GM18907 (cell line): ENCODE data around the gene ZFP3.
"Not testable (repeated sequence)": the region's sequence is repeated elsewhere in the genome, so short reads cannot be mapped to it uniquely, and the experiment has no call there.

Source experiments
- ATAC-seq: cut with Tn5 transposase; IDR thresholded peaks from one replicate; pipeline ENCODE4 v1.9.1; 2021; ENCODE audit warnings: mild to moderate bottlenecking, moderate library complexity; ENCODE audit not compliant: unreplicated experiment

Gene ZFP3

DNA sequence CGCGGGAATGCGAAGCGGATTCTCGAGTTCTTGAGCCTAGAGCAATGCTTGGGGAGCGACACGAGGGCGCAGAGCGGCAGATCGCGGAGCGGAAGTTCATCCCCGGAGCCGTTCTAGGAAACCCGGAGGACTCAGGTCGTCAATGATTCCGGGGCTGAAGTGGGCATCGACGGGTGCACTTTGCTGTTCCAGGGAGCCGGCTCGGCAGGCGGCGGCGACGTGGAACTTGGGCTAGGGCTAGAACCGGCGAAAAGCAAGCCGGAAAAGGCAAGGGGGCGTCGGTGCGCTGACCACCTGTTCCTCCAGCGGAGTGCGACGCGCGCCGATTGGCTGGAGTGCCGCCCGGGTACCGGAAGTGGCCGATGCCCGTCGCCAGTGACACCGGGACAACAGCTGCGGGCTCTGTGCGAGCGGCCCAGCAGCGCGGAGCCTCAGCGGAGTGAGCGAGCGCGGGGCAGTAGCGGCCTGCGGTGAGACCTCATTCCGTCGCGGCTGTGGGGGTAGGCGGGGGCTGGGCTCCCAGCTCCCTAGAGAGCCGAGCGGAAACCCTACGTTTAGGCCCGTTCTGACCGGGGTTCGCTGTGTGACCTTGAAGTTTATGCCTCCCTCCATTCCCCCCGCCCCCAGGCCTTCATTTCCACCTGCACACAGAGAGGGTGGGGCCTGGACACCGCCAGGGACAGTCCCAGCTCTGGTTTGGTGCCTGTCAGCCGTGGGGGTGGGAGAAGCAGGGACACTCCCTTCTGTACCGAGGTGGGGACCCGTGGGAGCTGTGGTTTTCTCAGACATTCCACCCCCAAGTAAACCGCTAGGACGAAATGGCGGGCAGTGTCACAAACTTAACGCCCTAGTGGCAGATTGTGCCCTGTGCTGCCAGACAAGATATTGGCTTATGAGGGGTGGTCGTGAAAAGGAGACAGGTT, at the start of gene ZFP3:
Gene ZFP3 (plus strand): TSS at position 362 of the 923 bp plus-strand sequence. CDS start 13,038 bp downstream, outside the sequence.
- ATAC-seq = peak; percentile 89

DNA sequence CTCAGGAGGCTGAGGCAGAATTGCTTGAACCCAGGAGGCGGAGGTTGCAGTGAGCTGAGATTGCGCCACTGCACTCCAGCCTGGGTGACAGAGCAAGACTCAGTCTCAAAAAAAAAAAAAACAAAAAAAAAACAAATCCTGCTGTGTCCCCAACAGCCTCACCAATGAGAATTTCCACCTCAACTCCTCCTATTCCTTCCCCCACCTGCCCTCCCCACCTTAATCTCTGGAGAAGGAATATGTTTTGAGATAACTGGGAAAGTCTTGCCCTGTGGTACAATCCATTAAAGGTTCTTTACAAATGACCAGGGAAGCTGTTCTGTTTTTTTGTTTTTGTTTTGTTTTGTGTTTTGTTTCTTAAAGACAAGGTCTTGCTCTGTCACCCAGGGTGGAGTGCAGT, 48.1 kb upstream of the ZFP3 start:
- not testable (repeated sequence) for ATAC-seq

DNA sequence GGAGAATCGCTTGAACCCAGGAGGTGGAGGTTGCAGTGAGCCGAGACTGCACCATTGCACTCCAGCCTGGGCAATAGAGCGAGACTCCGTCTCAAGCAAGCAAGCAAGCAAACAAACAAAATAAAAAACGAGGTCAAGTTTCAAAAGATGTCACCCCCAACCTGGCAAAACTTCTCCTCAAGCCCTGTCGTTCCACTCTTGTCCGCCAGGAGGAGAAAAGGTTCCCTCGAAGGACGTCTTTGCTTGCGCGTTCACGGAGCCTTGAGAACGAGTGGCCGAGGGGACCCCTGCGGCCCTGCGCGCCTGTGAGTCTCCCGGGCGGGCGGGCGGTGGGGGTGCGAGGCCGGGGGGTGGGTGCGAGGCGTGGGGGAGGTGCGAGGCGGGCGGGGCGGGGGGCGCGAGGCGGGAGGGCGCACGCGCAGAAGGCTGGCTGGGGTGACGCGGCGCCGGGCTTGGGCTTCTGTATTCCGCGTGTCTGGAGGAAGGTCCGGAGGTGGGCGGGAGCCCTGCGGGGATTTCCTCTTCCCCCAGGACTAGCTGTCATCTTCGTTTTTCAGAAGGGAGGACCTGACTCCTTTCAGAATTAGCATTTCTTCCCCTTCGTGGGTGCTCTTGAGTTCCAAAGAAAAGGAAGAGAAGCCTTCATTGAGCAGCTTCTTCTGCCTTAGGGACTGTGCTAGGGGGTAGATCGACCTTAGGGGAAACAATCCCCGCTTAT, 46.7 kb upstream of the ZFP3 start:
- ATAC-seq = peak; percentile 70

DNA sequence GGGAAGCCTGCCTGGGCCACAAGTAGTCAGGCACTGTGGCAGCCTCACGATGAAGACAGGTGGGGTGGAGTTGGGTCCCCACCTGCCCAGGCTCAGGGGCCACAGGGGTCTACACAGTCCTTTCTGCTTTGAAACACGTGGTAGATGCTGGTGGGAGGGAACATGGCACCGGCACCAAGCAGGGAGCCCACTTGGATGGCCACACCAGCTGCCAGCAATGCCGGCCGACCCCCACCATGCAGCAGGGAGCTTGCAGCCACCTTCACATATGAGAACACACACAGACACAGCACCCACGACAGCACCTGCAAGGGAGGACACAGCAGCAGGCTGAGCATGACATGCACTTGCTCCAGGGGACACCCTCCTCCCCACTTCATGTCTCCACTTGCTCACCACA, 45.4 kb upstream of the ZFP3 start:
- no peak for ATAC-seq

DNA sequence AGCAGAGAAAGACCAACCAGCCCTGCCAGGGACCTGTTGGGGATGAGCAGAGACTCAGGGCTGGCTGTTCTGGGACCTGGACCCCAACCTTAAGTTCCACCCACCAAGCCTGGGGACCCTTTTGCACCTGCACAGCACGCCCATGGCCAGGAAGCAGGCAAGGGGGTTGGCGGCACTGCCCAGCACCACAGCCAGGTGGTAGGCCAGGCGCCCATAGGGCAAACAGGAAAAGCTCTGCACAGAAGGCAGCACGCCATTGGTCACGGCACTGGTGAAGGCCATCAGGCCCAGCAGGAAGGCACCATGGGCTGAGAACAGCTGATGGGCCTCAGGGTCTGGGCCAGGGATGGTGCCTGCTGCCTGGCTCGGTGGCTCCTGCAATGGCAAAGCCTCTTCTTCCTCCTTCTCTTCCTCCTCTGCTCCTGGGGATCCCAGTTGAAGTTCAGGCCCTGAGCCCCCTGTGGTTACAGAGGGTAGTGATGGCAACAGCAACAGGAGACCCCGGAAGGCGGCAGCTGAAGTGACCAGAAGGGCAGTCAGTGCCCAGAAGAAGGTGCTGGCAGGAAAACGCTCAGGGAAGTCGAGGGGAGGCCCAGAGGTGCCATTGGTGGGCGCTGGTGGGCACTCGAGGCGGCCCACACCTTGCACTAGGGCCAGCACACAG, 44.8 kb upstream of the ZFP3 start:
- ATAC-seq = no peak

DNA sequence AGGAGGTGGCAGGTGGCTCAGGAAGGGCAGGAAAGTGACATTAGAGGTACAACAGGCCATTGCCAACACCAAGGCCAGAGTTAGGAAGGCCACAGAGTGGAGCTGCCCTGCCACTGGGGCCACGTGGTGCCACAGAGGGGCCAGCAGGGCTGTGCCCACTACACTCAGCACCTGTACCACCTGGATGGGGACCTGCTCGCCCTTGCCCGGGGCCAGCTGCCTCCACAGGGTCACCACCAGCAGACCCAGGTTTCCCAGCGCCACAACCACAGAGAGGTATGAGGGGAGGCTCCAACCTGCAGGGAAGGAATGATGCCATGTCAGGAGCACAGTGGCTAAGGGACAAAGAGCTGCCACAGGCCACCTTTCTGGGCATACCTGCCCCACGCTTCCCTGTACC, 44.2 kb upstream of the ZFP3 start:
- ATAC-seq = no peak

DNA sequence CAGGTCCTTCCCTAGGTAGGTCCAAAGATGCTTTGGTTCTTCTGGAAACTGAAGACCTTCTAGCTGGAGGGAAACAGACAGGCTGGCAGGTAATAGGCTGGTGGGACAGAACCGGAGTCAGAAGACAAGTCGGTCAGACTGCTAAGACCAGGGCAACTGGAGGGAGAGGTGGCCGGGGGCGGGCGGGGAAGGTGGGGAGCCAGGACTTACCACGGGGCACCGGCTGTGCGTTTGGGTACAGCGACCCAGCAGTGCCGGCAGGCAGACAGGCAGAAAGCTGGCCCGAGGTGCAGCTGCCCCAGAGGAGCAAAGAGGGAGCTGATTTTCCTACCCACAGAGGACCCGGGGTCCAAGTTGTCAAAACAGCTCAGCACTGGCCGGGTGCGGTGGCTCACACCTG, 43.6 kb upstream of the ZFP3 start:
- ATAC-seq = no peak

DNA sequence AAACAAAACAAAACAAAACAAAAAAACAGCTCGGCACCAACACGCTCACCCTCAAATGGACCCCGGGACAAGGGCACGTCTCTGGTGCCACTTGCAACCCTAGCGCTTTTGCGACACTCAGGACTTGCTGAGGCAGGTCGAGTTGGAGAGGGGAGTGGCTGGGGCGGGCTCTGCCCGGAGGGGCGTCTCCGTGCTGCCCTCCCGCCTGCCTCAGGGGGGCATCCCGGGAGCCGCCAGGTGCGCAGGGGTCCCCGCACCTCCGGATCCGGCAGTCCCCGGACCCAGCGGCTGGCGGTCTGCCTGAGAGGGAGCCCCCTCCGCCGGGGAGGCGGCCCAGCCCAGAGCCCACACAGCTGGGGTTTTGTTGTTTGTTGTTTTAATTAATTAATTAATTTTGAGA, 43.0 kb upstream of the ZFP3 start, which contains the start of gene SLC52A1:
Gene SLC52A1 (minus strand): TSS at position 112 of the 400 bp plus-strand sequence. CDS start 820 bp downstream, outside the sequence.
- no peak for ATAC-seq

DNA sequence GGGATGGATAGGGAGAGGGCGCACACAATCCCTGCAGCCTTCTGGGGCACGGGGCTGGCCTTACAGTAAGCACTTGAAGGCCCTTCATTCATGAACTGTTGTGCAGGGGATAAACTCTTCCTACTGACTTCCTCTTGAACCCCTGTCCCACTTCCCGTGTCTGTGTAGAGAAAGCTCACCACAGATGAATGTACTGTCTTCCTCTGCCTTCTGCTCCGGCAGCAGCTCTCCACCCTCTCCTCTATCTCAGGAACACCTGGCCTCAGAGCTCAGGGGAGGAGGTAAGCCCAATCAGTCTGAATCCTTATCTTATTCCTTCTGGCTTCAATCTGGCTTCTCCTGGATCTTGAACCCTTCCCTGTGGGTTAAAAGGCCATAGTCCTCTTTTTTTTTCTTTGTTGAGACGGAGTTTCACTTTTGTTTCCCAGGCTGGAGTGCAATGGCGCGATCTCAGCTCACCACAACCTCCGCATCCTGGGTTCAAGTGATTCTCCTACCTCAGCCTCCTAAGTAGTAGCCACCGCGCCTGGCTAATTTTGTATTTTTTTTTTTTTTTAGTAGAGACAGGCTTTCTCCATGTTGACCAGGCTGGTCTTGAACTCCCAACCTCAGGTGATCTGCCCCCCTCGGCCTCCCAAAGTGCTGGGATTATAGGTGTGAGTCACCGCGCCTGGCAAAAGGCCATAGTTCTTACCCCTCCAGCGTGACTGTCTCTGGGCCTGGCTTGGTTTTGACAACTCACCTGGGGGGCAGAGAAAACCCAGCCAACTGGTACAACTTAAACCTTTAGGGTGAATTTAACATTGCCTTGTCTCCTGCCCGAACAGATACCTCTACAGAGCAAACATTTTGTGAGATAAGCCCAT, 35.9 kb upstream of the ZFP3 start:
- ATAC-seq = no peak

DNA sequence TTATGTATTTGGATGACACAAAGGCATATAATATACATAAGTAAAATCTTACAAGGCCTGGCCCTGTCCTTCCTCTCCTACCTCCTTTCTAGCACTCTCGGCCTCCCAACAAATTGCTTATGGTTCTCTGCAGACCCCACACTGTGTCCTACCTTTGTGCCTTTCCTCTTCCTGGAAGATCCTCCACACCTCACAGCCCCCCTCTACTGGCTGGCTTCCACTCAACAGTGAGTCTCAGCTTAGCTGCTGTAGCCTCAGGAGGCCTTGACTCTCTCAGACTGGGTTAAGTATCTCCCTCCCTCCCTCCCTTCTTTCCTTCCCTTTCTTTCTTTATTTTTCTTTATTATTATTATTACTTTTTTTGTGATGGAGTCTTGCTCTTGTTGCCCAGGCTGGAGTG, 34.7 kb upstream of the ZFP3 start:
- ATAC-seq = no peak

DNA sequence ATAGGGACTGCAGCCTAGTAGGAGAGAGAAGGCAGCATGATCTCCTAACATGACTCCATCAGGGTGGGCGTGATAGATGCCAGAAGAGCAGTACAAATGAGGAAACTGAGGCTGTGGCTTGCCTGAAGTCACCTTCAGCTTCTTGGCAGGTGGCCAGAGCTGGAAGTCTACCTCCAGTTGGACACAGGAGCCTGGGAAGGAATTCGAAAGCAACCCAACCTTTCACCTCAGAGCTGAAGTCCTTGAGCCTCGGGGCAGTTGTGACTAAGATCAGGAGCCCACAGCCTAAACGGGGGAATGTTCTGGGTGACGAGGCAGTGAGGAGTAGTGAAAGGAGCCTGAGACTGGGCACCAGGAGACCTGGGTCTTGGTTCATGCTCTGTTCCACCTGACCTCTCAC, 33.6 kb upstream of the ZFP3 start:
- no peak for ATAC-seq

DNA sequence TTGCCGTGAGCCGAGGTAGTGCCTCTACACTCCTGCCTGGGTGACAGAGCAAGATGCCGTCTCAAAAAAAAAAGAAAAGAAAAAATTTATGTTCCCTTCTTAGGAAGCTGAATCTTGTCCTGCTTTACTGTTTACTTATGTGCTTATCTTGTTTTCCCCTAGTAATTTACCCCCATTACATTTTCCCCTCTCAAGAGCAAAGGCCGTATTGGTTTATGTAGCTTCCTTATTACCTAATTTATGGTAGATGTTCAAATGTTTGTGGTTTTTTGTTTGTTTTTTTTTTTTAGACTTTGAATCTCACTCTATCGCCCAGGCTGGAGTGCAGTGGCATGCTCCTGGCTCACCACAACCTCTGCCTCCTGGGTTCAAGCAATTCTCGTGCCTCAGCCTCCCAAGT, 32.8 kb upstream of the ZFP3 start:
- ATAC-seq = no peak

DNA sequence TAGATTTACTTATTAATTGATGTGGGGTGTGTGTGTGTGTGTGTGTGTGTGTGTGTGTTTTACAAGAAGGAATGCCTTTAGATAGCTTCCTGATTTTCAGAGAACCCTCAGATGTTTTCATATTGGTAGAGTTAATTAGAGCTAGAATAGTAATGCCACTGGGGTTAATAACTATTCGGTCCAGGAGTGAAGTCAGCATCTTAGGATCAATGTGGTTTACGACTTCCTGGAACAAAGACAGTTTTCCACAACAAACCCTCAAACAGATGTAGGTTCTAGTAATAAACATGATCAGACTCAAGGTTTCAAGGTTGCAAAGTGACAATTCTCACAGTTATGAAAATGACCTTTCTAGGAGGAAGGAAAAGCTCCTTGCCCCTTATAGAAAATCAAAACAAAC, 30.8 kb upstream of the ZFP3 start:
- no peak for ATAC-seq

DNA sequence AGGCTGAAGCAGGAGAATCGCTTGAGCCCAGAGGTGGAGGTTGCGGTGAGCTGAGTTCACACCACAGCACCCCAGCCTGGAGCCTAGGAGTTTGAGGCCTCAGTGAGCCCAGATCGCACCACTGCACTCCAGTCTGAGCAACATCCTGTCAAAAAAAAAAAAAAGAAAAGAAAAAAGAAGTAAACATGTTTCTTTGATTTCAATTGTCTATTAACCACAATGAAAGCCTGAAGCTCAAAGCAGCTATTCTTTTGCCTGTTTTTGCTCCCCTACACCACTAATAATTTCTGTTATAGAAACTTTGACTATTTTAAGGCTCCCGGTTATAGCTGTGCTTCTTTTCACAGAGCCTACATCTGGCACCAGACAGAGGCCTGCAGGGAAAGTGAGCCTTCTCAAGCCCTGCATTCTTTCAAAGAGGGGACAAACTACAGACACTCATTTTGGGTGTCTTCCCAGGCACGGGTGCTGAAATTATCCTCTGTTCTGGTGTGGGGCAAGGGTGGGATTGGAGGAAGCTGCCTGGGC, 28.9 kb upstream of the ZFP3 start:
- ATAC-seq = no peak

DNA sequence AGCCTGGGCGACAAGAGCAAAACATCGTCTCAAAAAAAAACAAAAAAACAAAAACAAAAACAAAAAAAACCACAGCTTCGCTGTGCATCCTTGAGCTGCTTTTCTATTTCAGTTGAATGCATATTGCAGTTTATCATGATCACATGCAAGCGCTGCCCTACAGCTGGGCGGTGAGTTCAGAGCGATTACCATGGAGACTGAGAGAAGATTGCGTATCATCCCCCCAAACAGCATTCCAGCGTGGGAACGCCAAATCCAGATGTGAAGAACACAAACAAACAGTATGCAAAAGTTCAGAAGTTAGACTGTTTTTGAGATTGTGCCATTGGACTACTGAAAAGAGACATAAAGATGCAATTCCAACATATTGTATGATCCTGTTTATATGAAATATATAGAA, 28.0 kb upstream of the ZFP3 start:
- ATAC-seq = no peak

DNA sequence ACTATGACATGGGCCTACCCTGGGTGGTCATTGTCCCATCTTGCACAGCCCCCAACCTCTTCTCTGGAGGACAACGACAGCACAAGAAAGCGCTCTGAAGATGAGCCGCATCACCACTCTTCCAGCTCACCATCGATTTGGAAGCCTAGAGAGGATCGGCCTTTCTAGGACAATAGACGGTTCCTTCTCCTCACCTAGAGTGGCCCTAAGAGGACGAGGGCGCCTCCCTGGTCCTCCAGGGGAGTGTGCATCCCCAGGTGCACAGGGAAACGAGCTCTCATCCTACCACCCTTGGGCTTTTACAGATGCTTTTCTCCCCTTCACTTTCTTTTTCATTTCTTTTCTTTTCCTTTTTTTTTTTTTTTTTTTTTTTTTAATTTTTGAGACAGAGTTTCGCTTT, 22.7 kb upstream of the ZFP3 start:
- ATAC-seq = no peak

DNA sequence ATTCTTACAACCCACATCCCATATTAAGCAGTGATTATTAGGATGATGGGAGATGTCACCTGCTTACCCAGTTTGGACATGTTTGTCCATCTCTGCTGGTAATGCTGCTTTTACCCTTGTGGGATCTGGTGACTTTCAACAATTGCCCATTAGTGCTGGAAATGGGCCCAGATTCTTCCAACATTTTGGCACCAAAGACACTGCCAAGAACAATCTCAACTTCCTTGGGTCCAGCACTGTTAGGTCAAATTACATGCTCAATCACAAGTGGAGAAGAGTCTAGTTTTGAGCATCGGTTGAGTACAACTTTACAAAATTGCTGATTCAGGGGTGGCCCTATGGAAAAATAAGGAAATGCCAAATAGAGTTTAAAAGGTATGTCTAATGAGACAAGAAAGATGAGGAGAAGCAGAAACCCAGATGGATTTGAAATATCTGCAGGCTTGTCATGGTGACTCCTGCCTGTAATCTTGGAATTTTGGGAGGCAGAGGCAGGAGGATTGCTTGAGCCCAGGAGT, 13.0 kb upstream of the ZFP3 start:
- no peak for ATAC-seq

DNA sequence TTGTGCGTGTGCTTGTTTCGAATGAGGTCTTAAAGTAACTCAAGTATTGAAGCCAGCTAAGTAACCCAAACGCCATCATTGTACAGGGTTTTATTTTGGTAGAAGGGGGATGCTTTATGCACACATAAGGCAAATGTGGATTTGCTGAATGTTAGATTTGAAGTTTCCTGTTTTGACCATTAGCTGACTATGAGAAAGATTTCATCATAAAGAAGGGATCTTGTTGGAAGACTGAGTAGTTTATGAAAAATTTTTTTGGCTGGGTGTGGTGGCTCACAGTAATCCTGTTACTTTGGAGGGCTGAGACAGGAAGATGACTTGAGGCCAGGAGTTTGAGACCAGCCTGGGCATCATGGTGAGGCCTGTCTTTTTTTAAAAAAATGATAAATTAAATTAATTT, 10.0 kb upstream of the ZFP3 start:
- no peak for ATAC-seq

DNA sequence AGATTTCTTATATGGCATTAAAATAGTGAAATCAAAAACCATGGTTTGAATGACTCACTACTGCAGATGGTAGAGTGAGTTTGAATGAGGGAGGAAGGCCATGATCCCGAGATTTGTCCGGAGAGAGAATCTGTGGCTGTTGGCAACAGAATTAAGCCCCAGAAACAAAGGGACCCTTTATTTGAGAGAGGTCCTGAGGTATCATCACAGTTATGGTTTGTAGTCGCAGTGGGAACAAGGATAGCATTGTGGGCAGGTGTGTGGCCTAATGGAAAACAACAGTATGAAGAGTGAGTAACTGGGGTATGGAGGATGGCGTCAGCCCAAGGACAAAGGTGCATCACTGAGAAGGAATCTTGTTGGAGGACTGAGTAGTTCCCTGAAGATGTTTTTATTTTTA, 8.5 kb upstream of the ZFP3 start:
- ATAC-seq = no peak

DNA sequence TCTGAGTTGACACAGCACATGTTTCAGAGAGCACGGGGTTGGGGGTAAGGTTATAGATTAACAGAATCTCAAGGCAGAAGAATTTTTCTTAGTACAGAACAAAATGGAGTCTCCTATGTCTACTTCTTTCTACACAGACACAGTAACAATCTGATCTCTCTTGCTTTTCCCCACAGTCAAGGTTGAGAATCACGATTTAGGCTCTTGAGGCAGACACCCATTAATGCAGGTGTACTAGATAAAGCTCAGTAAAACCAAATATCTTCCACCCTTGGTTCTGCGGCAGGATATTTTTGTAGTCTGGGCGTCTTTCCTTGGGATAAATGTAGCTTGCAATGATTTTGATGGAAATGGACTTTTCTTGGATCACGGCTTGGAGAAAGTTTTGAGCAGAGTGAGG, 2.8 kb upstream of the ZFP3 start:
- not testable (repeated sequence) for ATAC-seq
